CD4-positive, alpha-beta T cell (primary cell): Measurements from ENCODE around the gene GPI. TPM values are rescaled to one million over a fixed set of nuclear protein-coding genes. Genes with fewer than 3 reads are reported as not detected.

Experiments
- ATAC-seq: fragments of 200-7000 bp; cut with Tn5 transposase; one replicate; pipeline ENCODE4 v1.10.0; 2022; ENCODE audit warnings: mild to moderate bottlenecking; ENCODE audit not compliant: poor library complexity
- CTCF ChIA-PET: fragments of 350-600 bp; sonication (Branson Sonifier 250); formaldehyde crosslinking; loops from one replicate; lab custom pipeline; 2021; ENCODE audit warnings: antibody characterized with exemption, inconsistent platforms; lab: Charles Lee
- POLR2A ChIA-PET: fragments of 350-600 bp; sonication (Branson Sonifier 250); formaldehyde crosslinking; loops from one replicate; lab custom pipeline; 2021; ENCODE audit warnings: antibody characterized with exemption, inconsistent platforms; lab: Charles Lee
- DNase-seq, 14 experiments: peaks; one replicate each; pipeline ENCODE4 v3.0.0-alpha.2; 2013 to 2020; ENCODE audit warnings: mixed read lengths in 2 of 14
- H3K27ac ChIP-seq, 2 donors: one replicate each; pipeline versions ENCODE4 v1.5.1 to v1.7.0; 2013; ENCODE audit warnings: low read length in 2 of 2, low read depth in 1 of 2, mild to moderate bottlenecking in 1 of 2
- H3K27me3 ChIP-seq, 2 experiments: 1 replicate in 1 of 2; 2 replicates in 1 of 2; pipeline versions ENCODE4 v1.6.1 to v1.7.0; 2013; ENCODE audit warnings: low read length in 2 of 2, control low read depth in 1 of 2, mild to moderate bottlenecking in 1 of 2, moderate library complexity in 1 of 2; ENCODE audit not compliant: insufficient read depth in 2 of 2, control insufficient read depth in 1 of 2
- H3K36me3 ChIP-seq: one replicate; pipeline ENCODE4 v1.6.1; 2013; ENCODE audit warnings: low read length, control low read depth; ENCODE audit not compliant: insufficient read depth
- H3K4me1 ChIP-seq: one replicate; pipeline ENCODE4 v1.6.1; 2013; ENCODE audit warnings: low read length, control low read depth; ENCODE audit not compliant: insufficient read depth
- H3K4me3 ChIP-seq: one replicate; pipeline ENCODE4 v1.5.1; 2013; ENCODE audit warnings: mild to moderate bottlenecking, low read length, moderate library complexity
- H3K9me3 ChIP-seq, 2 experiments: 1 replicate in 1 of 2; 2 replicates in 1 of 2; pipeline versions ENCODE4 v1.6.1 to v1.7.0; 2013; ENCODE audit warnings: low read length in 2 of 2, mild to moderate bottlenecking in 2 of 2, control low read depth in 1 of 2, moderate library complexity in 1 of 2; ENCODE audit not compliant: control insufficient read depth in 1 of 2, insufficient read depth in 1 of 2
- H3K27ac Mint-ChIP-seq: one replicate; pipeline ENCODE4 v1.8.0; 2020; ENCODE audit warnings: mixed read lengths
- H3K27me3 Mint-ChIP-seq: one replicate; pipeline ENCODE4 v1.8.0; 2021; ENCODE audit warnings: mixed read lengths
- H3K36me3 Mint-ChIP-seq: one replicate; pipeline ENCODE4 v1.8.0; 2021; ENCODE audit warnings: low read depth, mixed read lengths
- H3K4me1 Mint-ChIP-seq: one replicate; pipeline ENCODE4 v1.8.0; 2021; ENCODE audit warnings: low read depth, mixed read lengths
- H3K4me3 Mint-ChIP-seq: one replicate; pipeline ENCODE4 v1.8.0; 2020; ENCODE audit warnings: mild to moderate bottlenecking, mixed read lengths
- H3K9me3 Mint-ChIP-seq: one replicate; pipeline ENCODE4 v1.8.0; 2020; ENCODE audit warnings: mixed read lengths
- intact Hi-C, 2 experiments: fragments of 100-400 bp; cut with DNase I in 1 of 2; cut with micrococcal nuclease in 1 of 2; formaldehyde crosslinking; loops; one replicate each; pipeline versions ENCODE4 v1.15.1 to v1.9.0; 2023 to 2025; cut with DNase I, micrococcal nuclease
- polyA plus RNA-seq, 2 donors: library from polyadenylated mRNA; unstranded; fragments of 120-200 nt; gene quantifications; one replicate each; pipeline ENCODE4 v1.2.1, GENCODE V29; 2013
- total RNA-seq, 174 experiments: library from RNA in 2 of 174; stranded (reverse) in 2 of 174; gene quantifications; one replicate each; pipeline ENCODE4 v1.2.3 and lab custom pipeline; 2021 to 2026
- TF ChIP-seq, protein P1 (sequence below): fragments of 200-600 bp; IDR thresholded peaks from one replicate; pipeline ENCODE4 v1.8.0; 2022; ENCODE audit warnings: antibody characterized with exemption, mild to moderate bottlenecking

Gene GPI
- total RNA-seq (10 to 100 TPM; 85.0 to 86.0 TPM), total RNA-seq (lab: John Stamatoyannopoulos, UW) (62.3 to 651 (median 106) reads per million in 172 experiments)
- 121 TPM for polyA plus RNA-seq (2013, experiment 1 of 2)
- 140 TPM for polyA plus RNA-seq (2013, experiment 2 of 2)

DNA sequence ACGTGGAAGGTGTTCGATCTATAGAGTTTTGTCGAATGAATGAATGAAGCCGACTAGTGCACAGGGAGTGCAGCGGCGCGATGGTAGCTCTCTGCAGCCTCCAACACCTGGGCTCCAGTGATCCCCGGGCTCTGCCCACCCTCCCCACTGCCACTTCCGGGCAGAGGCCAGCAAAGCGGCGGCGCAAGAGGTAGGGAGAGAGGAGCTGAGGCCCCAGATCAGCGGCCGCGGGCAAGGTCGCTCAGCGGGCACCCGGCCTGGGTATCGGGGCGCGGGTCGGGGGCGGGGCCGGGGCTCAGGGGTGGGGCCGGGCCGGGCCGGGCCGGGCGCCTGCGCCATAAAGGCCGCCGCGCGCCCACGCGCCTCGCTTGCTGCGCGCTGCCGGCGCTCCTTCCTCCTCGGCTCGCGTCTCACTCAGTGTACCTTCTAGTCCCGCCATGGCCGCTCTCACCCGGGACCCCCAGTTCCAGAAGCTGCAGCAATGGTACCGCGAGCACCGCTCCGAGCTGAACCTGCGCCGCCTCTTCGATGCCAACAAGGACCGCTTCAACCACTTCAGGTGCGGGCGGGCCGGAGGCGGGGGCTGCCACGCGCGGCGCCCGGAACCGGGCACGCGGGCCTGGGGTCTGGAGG lies at the start of gene GPI:
TSS of gene GPI (plus strand) at position 367 of the 633 bp plus-strand sequence. CDS start at position 438, 71 bp downstream.
- ChIA-PET CTCF (interaction anchor here (0.9 kb wide), 1 partner anchor 63 kb away, joined by 5 read pairs; the partner anchor contains the start of gene UBA2), POLR2A (interaction anchor here (0.6 to 1.4 kb wide), 8 partner anchors 15 to 193 kb away, joined by 3 to 8 read pairs (median 4); partner anchors contain the start of genes LSM14A, PDCD2L and UBA2)
- no peaks in the 10 kb centered on the region for H3K9me3 Mint-ChIP-seq

DNA sequence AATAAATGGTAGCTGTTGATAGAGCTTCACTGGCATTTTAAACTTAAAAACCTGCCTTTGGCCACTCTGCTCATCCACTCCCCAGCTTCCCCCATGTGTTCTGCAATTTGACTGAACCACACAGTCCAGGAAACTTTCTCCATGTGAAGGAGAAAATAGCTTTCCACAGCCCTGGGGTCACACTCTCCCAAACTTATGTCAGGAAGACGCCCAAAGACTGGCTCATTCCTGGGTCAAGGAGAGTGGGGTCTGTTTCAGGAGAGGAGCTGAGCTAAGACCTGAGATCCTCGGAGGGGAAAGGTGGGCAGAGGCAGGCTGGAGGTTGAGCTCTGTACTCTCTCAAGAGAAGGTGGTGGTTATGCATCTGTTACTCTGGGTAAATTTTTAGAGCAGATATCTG lies 48.7 kb upstream of the GPI start:
- Mint-ChIP-seq H3K9me3 (no peaks in the 10 kb centered on the region), H3K27ac (peak overlapping the region; percentile 89), H3K36me3 (peaks cover 24% of the 10 kb centered on the region), H3K27me3 (no peaks in the 10 kb centered on the region), H3K4me1 (peaks cover 76% of the 10 kb centered on the region), H3K4me3 (peak overlapping the region; percentile 61)
- H3K4me1 ChIP-seq, result peaks cover 48% of the 10 kb centered on the region
- TF ChIP-seq, protein P1, sequence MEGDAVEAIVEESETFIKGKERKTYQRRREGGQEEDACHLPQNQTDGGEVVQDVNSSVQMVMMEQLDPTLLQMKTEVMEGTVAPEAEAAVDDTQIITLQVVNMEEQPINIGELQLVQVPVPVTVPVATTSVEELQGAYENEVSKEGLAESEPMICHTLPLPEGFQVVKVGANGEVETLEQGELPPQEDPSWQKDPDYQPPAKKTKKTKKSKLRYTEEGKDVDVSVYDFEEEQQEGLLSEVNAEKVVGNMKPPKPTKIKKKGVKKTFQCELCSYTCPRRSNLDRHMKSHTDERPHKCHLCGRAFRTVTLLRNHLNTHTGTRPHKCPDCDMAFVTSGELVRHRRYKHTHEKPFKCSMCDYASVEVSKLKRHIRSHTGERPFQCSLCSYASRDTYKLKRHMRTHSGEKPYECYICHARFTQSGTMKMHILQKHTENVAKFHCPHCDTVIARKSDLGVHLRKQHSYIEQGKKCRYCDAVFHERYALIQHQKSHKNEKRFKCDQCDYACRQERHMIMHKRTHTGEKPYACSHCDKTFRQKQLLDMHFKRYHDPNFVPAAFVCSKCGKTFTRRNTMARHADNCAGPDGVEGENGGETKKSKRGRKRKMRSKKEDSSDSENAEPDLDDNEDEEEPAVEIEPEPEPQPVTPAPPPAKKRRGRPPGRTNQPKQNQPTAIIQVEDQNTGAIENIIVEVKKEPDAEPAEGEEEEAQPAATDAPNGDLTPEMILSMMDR, result no peak
- H3K27ac ChIP-seq, result no peak overlapping the region
- no peaks in the 10 kb centered on the region for H3K9me3 ChIP-seq
- no peaks in the 10 kb centered on the region for H3K27me3 ChIP-seq
- intact Hi-C loops, result loop anchor here in 1 of 2 experiments (2.0 to 5.0 kb wide), 3 partner anchors 21 to 99 kb away; no protein-coding TSS in a partner anchor
- H3K36me3 ChIP-seq, result peaks cover 11% of the 10 kb centered on the region
- ATAC-seq, result no peak
- POLR2A ChIA-PET, result interaction anchor here (1.2 to 2.0 kb wide), 6 partner anchors 16 to 67 kb away, joined by 3 to 6 read pairs (median 4); no protein-coding TSS in a partner anchor
- no peak for DNase-seq
- H3K4me3 ChIP-seq, result no peak overlapping the region
- CTCF ChIA-PET, result interaction anchor here (0.7 to 0.8 kb wide), 2 partner anchors 41 to 47 kb away, joined by 3 read pairs; no protein-coding TSS in a partner anchor

More for the DNA sequence above, at the start of gene GPI:
- H3K4me1 Mint-ChIP-seq, result peaks cover 41% of the 10 kb centered on the region
- TF ChIP-seq, protein P1, result no peak
- intact Hi-C loops, result loop anchor here in 1 of 2 experiments (10.0 kb wide), 1 partner anchor 310 kb away; the partner anchor contains the start of genes SCGB2B2 and ZNF302
- H3K4me3 ChIP-seq, result peak within 1 kb of the TSS; percentile 95
- peak within 1 kb of the TSS; percentile 87 for H3K27ac Mint-ChIP-seq
- DNase-seq (peak; percentile 32 to 85 (median 60)), ATAC-seq (peak; percentile 94)
- no peaks in the 10 kb centered on the region for H3K9me3 ChIP-seq
- no peaks in the 10 kb centered on the region for H3K27me3 Mint-ChIP-seq
- H3K4me3 Mint-ChIP-seq, result peak within 1 kb of the TSS; percentile 99
- peaks cover 45% of the 10 kb centered on the region for H3K36me3 Mint-ChIP-seq
- H3K4me1 ChIP-seq, result peaks cover 37% of the 10 kb centered on the region
- no peaks in the 10 kb centered on the region for H3K27me3 ChIP-seq
- peak within 1 kb of the TSS in 1 of 2 donors; percentile 59 for H3K27ac ChIP-seq
- peaks cover 32% of the 10 kb centered on the region for H3K36me3 ChIP-seq

DNA sequence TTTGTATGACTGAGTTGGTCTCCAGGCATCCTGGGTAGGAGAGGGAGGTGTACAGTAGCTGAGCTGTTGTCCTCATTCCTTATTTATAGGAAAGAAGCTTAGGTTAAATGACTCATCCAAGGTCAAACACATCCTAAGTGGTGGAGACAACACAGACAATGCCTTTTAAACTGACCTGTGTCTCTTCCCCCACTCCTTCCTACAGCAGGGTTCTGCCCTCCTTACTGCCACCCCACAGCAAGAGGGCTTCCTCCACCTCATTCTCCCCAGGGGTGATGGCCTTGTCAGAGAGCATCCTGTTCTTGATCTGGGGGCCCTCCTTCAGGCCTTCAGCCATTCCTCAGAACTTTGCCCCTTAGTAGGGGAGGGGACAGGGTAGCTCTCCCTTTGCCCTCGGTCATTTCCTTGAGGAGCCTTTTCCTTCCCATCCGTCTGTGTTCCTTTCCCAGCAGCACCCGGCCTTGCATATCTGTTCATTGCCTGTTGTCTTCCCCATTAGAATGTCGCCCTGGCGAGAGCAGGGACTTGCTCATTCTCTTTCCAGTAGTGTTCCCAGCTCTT lies 48.2 kb upstream of the GPI start:
- Histone ChIP-seq H3K9me3 (no peaks in the 10 kb centered on the region), H3K4me3 (no peak overlapping the region), H3K36me3 (peaks cover 15% of the 10 kb centered on the region), H3K27ac (no peak overlapping the region), H3K4me1 (peaks cover 43% of the 10 kb centered on the region), H3K27me3 (no peaks in the 10 kb centered on the region)
- ATAC-seq (no peak), DNase-seq (no peak)
- Mint-ChIP-seq H3K4me3 (peak overlapping the region; percentile 61), H3K27ac (peak overlapping the region; percentile 89), H3K9me3 (no peaks in the 10 kb centered on the region), H3K27me3 (no peaks in the 10 kb centered on the region), H3K4me1 (peaks cover 74% of the 10 kb centered on the region), H3K36me3 (peaks cover 26% of the 10 kb centered on the region)
- ChIA-PET POLR2A (interaction anchor here (1.2 to 2.0 kb wide), 6 partner anchors 15 to 68 kb away, joined by 3 to 6 read pairs (median 4); no protein-coding TSS in a partner anchor), CTCF (interaction anchor here (0.7 to 0.8 kb wide), 2 partner anchors 42 to 47 kb away, joined by 3 read pairs; no protein-coding TSS in a partner anchor)
- TF ChIP-seq, protein P1, result no peak
- intact Hi-C loops, result loop anchor here in 1 of 2 experiments (2.0 to 5.0 kb wide), 3 partner anchors 20 to 100 kb away; no protein-coding TSS in a partner anchor
